BE2C (cell line): ENCODE data around the gene GOLGA3.

Source experiments
- DNase-seq: peaks from one replicate; pipeline ENCODE4 v3.0.0-alpha.2; 2020
- H3K27me3 ChIP-seq: fragments of 250-450 bp; sonication (Bioruptor Pico); 2 replicates; pipeline ENCODE4 v1.5.1; 2020; ENCODE audit warnings: mild to moderate bottlenecking
- H3K36me3 ChIP-seq: fragments of 250-450 bp; sonication (Bioruptor Pico); 2 replicates; pipeline ENCODE4 v1.5.1; 2020; ENCODE audit warnings: mild to moderate bottlenecking
- H3K4me1 ChIP-seq: fragments of 250-450 bp; sonication (Bioruptor Pico); 2 replicates; pipeline ENCODE4 v1.5.1; 2020
- H3K4me3 ChIP-seq: 2 replicates; pipeline ENCODE4 v1.5.1; 2011; ENCODE audit warnings: low read depth, low read length
- H3K9me3 ChIP-seq: fragments of 250-450 bp; sonication (Bioruptor Pico); 2 replicates; pipeline ENCODE4 v1.5.1; 2020
- CTCF ChIP-seq: IDR thresholded peaks from 2 replicates; pipeline ENCODE4 v1.5.1; 2012; ENCODE audit warnings: mild to moderate bottlenecking, low read depth, low read length

The GOLGA3 gene

GRCh38 chr12:132719954-132720324 lies 108.7 kb downstream of the GOLGA3 start:
- Histone ChIP-seq H3K4me3 (no peak overlapping the region), H3K9me3 (no peaks in the 10 kb centered on the region), H3K27me3 (no peaks in the 10 kb centered on the region), H3K36me3 (peaks cover 85% of the 10 kb centered on the region), H3K4me1 (no peaks in the 10 kb centered on the region)
- TF ChIP-seq CTCF = no peak
- DNase-seq = no peak

GRCh38 chr12:132719141-132719953 lies 109.3 kb downstream of the GOLGA3 start:
- no peak for DNase-seq
- peaks cover 85% of the 10 kb centered on the region for H3K36me3 ChIP-seq
- H3K9me3 ChIP-seq = no peaks in the 10 kb centered on the region
- TF ChIP-seq CTCF = no peak
- H3K4me1 ChIP-seq = no peaks in the 10 kb centered on the region
- H3K27me3 ChIP-seq = no peaks in the 10 kb centered on the region
- no peak overlapping the region for H3K4me3 ChIP-seq
